ENCODE results near the gene NID2.

DNA sequence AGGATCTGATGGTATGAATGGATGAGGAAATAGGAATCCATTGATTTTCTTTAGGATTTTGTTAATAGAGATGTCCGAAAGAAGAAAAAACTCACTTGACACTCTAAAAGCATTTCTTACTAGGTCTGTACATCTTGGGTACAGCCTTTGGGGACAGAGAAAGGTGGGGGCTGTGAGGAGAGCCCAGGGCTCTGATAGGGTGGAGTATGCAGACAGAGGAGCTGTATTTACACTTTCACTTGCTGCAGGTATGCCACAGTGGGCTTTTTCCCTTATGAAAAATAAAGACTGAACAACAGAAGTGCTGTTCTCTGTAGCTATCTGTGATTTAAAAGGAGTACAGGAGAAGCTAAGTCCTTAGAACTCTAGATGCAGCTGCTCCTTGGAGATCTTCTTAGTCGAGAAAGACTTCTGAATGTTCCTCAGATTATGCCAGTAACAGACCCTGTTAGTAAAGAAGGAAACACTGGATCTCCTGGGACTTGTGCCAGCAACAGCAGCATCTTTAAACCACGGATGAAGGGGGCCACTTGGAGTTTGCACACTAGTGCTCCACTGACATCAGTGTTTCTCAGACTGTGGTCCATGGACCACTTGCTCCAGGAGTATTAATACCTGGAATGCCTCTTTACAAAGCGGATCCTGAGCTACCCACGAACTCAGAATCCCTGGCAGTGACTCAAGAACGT lies 98.9 kb downstream of the NID2 start:
- TF ChIP-seq EZH2 (IDR thresholded peaks at IDR 0.05; ENCODE audit: borderline replicate concordance), result no peak
- TF ChIP-seq, protein P1, sequence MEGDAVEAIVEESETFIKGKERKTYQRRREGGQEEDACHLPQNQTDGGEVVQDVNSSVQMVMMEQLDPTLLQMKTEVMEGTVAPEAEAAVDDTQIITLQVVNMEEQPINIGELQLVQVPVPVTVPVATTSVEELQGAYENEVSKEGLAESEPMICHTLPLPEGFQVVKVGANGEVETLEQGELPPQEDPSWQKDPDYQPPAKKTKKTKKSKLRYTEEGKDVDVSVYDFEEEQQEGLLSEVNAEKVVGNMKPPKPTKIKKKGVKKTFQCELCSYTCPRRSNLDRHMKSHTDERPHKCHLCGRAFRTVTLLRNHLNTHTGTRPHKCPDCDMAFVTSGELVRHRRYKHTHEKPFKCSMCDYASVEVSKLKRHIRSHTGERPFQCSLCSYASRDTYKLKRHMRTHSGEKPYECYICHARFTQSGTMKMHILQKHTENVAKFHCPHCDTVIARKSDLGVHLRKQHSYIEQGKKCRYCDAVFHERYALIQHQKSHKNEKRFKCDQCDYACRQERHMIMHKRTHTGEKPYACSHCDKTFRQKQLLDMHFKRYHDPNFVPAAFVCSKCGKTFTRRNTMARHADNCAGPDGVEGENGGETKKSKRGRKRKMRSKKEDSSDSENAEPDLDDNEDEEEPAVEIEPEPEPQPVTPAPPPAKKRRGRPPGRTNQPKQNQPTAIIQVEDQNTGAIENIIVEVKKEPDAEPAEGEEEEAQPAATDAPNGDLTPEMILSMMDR (IDR thresholded peaks at IDR 0.05; ENCODE audit: poor library complexity), result no peak
- TF ChIP-seq EZH2phosphoT487 (IDR thresholded peaks at IDR 0.05; ENCODE audit: low read depth, severe bottlenecking, unreplicated experiment), result no peak
